ENCODE results near the gene PDCD5. TPM values are rescaled to one million over a fixed set of nuclear protein-coding genes. Genes with fewer than 3 reads are reported as not detected.
"Not testable (repeated sequence)": the region's sequence is repeated elsewhere in the genome, so short reads cannot be mapped to it uniquely, and the experiment has no call there.

PDCD5 gene
- total RNA-seq, 2 donors from 2014 or later: 96.6 to 100 TPM

GRCh38 chr19:32563761-32564160 lies 17.2 kb upstream of the PDCD5 start:
- H3K9me3 Mint-ChIP-seq: no peaks in the 10 kb centered on the region
- no peak overlapping the region for H3K4me3 Mint-ChIP-seq
- H3K4me1 Mint-ChIP-seq (ENCODE audit: low read depth): no peaks in the 10 kb centered on the region
- ATAC-seq (replicated peaks in 1 of 2): no peak
- H3K36me3 Mint-ChIP-seq (ENCODE audit: insufficient read depth in 2 of 2): no peaks in the 10 kb centered on the region
- no peak for DNase-seq
- H3K27ac Mint-ChIP-seq: no peak overlapping the region
- no peaks in the 10 kb centered on the region for H3K27me3 Mint-ChIP-seq (ENCODE audit: low read depth)

- Mint-ChIP-seq H3K36me3 (ENCODE audit: insufficient read depth in 2 of 2) (no peaks in the 10 kb centered on the region), H3K9me3 (no peaks in the 10 kb centered on the region), H3K27ac (no peak overlapping the region), H3K4me1 (ENCODE audit: low read depth) (peaks cover 8% of the 10 kb centered on the region), H3K27me3 (ENCODE audit: low read depth) (peaks cover 14% of the 10 kb centered on the region), H3K4me3 (no peak overlapping the region)
- DNase-seq: no peak
- no peak for ATAC-seq (replicated peaks in 1 of 2)
These were observed 14.7 kb upstream of the PDCD5 start for GRCh38 chr19:32566246-32566830.

DNA sequence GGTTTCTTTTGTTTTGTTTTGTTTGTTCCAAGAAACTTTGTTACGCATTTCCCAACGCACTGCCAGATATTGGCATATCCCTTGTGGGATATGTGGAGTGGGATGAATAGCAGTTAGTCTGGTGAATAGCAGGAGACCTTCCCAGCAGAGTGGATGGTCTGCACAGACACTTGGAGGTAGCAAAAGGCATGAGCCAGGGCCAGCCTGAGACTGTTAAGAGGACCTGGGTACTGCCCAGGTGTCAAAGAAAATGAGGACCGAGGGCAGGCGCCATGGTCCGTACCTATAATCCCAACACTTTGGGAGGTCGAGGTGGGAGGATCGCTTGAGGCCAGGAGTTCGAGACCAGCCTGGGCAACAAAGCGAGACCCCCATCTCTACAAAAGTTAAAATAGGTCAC lies 13.5 kb upstream of the PDCD5 start:
- DNase-seq (no peak), ATAC-seq (replicated peaks in 1 of 2) (no peak)
- Mint-ChIP-seq H3K4me1 (ENCODE audit: low read depth) (peaks cover 10% of the 10 kb centered on the region), H3K36me3 (ENCODE audit: insufficient read depth in 2 of 2) (no peaks in the 10 kb centered on the region), H3K27me3 (ENCODE audit: low read depth) (peaks cover 14% of the 10 kb centered on the region), H3K27ac (no peak overlapping the region), H3K4me3 (no peak overlapping the region), H3K9me3 (no peaks in the 10 kb centered on the region)

- peaks cover 23% of the 10 kb centered on the region for H3K4me1 Mint-ChIP-seq (ENCODE audit: low read depth)
- no peak overlapping the region for H3K27ac Mint-ChIP-seq
- DNase-seq (peak; percentile 40 to 54), ATAC-seq (replicated peaks in 1 of 2) (peak; percentile 79 to 83)
- H3K9me3 Mint-ChIP-seq: no peaks in the 10 kb centered on the region
- peak overlapping the region; percentile 23 to 48 for H3K4me3 Mint-ChIP-seq
- peaks cover 21% of the 10 kb centered on the region for H3K27me3 Mint-ChIP-seq (ENCODE audit: low read depth)
- no peaks in the 10 kb centered on the region for H3K36me3 Mint-ChIP-seq (ENCODE audit: insufficient read depth in 2 of 2)
These were observed 10.8 kb upstream of the PDCD5 start for GRCh38 chr19:32570081-32570785.

DNA sequence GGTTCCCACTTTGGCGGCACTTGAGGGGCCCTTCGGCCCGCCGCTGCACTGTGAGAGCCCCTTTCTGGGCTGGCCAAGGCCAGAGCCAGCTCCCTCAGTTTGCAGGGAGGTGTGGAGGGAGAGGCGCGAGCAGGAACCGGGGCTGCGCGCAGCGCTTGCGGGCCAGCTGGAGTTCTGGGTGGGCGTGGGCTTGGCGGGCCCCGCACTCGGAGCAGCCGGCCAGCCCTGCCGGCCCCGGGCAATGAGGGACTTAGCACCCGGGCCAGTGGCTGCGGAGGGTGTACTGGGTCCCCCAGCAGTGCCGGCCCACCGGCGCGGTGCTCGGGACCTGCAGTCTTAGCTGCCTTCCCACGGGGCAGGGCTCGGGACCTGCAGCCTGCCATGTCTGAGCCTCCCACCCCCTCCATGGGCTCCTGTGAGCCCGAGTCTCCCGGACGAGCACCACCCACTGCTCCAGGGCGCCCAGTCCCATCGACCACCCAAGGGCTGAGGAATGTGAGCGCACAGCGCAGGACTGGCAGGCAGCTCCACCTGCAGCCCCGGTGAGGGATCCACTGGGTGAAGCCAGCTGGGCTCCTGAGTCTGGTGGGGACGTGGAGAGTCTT lies 9.4 kb upstream of the PDCD5 start:
- not testable (repeated sequence) for H3K36me3 Mint-ChIP-seq (ENCODE audit: insufficient read depth in 2 of 2); H3K9me3 Mint-ChIP-seq; DNase-seq; H3K27ac Mint-ChIP-seq; ATAC-seq (replicated peaks in 1 of 2); H3K4me3 Mint-ChIP-seq
- Mint-ChIP-seq H3K27me3 (ENCODE audit: low read depth) (peaks cover 21% of the 10 kb centered on the region), H3K4me1 (ENCODE audit: low read depth) (peaks cover 23% of the 10 kb centered on the region)

GRCh38 chr19:32572700-32573491 lies 8.1 kb upstream of the PDCD5 start:
- DNase-seq (peak; percentile 8 to 21), ATAC-seq (replicated peaks in 1 of 2) (peak; percentile 53 to 56)
- Mint-ChIP-seq H3K27me3 (ENCODE audit: low read depth) (peaks cover 21% of the 10 kb centered on the region), H3K4me1 (ENCODE audit: low read depth) (peaks cover 23% of the 10 kb centered on the region), H3K4me3 (peak overlapping the region; percentile 89 to 94)
- not testable (repeated sequence) for H3K27ac Mint-ChIP-seq; H3K9me3 Mint-ChIP-seq; H3K36me3 Mint-ChIP-seq (ENCODE audit: insufficient read depth in 2 of 2)

GRCh38 chr19:32573492-32573794 lies 7.5 kb upstream of the PDCD5 start:
- H3K27ac Mint-ChIP-seq: no peak overlapping the region
- no peaks in the 10 kb centered on the region for H3K9me3 Mint-ChIP-seq
- peaks cover 21% of the 10 kb centered on the region for H3K27me3 Mint-ChIP-seq (ENCODE audit: low read depth)
- peaks cover 23% of the 10 kb centered on the region for H3K4me1 Mint-ChIP-seq (ENCODE audit: low read depth)
- no peak for DNase-seq
- H3K36me3 Mint-ChIP-seq (ENCODE audit: insufficient read depth in 2 of 2): no peaks in the 10 kb centered on the region
- peak in 1 of 2 donors; percentile 5 for ATAC-seq (replicated peaks in 1 of 2)
- H3K4me3 Mint-ChIP-seq: peak overlapping the region in 1 of 2 donors; percentile 89

GRCh38 chr19:32576790-32577189 lies 4.2 kb upstream of the PDCD5 start:
- no peak for ATAC-seq (replicated peaks in 1 of 2)
- DNase-seq: no peak
- Mint-ChIP-seq H3K4me1 (ENCODE audit: low read depth) (peaks cover 15% of the 10 kb centered on the region), H3K9me3 (no peaks in the 10 kb centered on the region), H3K36me3 (ENCODE audit: insufficient read depth in 2 of 2) (no peaks in the 10 kb centered on the region), H3K4me3 (no peak overlapping the region), H3K27me3 (ENCODE audit: low read depth) (peaks cover 7% of the 10 kb centered on the region), H3K27ac (no peak overlapping the region)

GRCh38 chr19:32580353-32580900 lies 563 bp upstream of the PDCD5 start:
- no peaks in the 10 kb centered on the region for H3K9me3 Mint-ChIP-seq
- ATAC-seq (replicated peaks in 1 of 2) (peak; percentile 29 to 31), DNase-seq (no peak)
- peaks cover 12% of the 10 kb centered on the region for H3K4me1 Mint-ChIP-seq (ENCODE audit: low read depth)
- H3K36me3 Mint-ChIP-seq (ENCODE audit: insufficient read depth in 2 of 2): peaks cover 0 to 4% of the 10 kb centered on the region in 2 donors
- no peaks in the 10 kb centered on the region for H3K27me3 Mint-ChIP-seq (ENCODE audit: low read depth)
- peak overlapping the region; percentile 97 to 100 for H3K4me3 Mint-ChIP-seq
- H3K27ac Mint-ChIP-seq: peak overlapping the region; percentile 78

DNA sequence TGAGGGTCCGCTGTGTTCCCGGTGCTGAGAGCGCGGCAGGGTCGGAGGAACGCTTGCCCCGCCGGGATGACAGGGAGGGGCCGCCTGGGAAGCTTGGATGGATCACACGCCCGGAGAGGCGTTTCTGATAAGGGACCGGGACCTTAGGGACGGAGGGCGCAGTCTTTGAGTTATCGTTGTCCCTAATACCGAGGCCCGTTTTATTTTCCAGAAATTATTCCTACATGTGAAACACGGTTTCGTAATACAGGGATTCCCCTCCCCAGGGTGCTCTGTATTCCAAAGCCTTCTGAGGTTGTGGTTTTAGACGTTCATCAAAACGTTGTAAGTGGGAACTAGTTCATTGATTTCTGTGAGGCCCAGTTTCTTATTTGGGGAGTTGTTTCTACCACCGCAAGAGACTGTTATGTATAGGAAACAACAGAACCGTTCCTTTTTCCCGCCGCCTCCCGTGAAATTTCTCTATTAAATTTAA lies 752 bp downstream of the PDCD5 start:
- Mint-ChIP-seq H3K27ac (peak overlapping the region; percentile 82), H3K9me3 (no peaks in the 10 kb centered on the region), H3K4me3 (peak overlapping the region; percentile 87 to 91), H3K27me3 (ENCODE audit: low read depth) (no peaks in the 10 kb centered on the region), H3K4me1 (ENCODE audit: low read depth) (peaks cover 18% of the 10 kb centered on the region), H3K36me3 (ENCODE audit: insufficient read depth in 2 of 2) (peaks cover 3 to 11% of the 10 kb centered on the region in 2 donors)
- no peak for DNase-seq
- ATAC-seq (replicated peaks in 1 of 2): peak in 1 of 2 donors; percentile 1

GRCh38 chr19:32587747-32588504 lies 6.9 kb downstream of the PDCD5 start:
- ATAC-seq (replicated peaks in 1 of 2); H3K27ac Mint-ChIP-seq: not testable (repeated sequence)

GRCh38 chr19:32594021-32594420 lies 13.0 kb downstream of the PDCD5 start:
- no peak for ATAC-seq (replicated peaks in 1 of 2)
- H3K27ac Mint-ChIP-seq: peak overlapping the region; percentile 6
- H3K36me3 Mint-ChIP-seq (ENCODE audit: insufficient read depth in 2 of 2): peaks cover 12 to 23% of the 10 kb centered on the region in 2 donors
- H3K9me3 Mint-ChIP-seq: no peaks in the 10 kb centered on the region
- peaks cover 5% of the 10 kb centered on the region for H3K4me1 Mint-ChIP-seq (ENCODE audit: low read depth)
- H3K27me3 Mint-ChIP-seq (ENCODE audit: low read depth): no peaks in the 10 kb centered on the region
- no peak for DNase-seq
- H3K4me3 Mint-ChIP-seq: no peak overlapping the region

More at GRCh38 chr19:32587747-32588504, 6.9 kb downstream of the PDCD5 start:
- not testable (repeated sequence) for DNase-seq; H3K9me3 Mint-ChIP-seq; H3K27me3 Mint-ChIP-seq (ENCODE audit: low read depth); H3K4me1 Mint-ChIP-seq (ENCODE audit: low read depth); H3K4me3 Mint-ChIP-seq
- peaks cover 11 to 37% of the 10 kb centered on the region in 2 donors for H3K36me3 Mint-ChIP-seq (ENCODE audit: insufficient read depth in 2 of 2)

All from activated T-cell treated with anti-CD3 and anti-CD28 coated beads, Interleukin-2, amount 50 U/mL, for 72 hours (primary cell).